ENCODE measurements around the gene CYP8B1. TPM values are rescaled to one million over a fixed set of nuclear protein-coding genes. Genes with fewer than 3 reads are reported as not detected.

Gene CYP8B1
- total RNA-seq, 2 experiments from 2014 or later = not detected

DNA sequence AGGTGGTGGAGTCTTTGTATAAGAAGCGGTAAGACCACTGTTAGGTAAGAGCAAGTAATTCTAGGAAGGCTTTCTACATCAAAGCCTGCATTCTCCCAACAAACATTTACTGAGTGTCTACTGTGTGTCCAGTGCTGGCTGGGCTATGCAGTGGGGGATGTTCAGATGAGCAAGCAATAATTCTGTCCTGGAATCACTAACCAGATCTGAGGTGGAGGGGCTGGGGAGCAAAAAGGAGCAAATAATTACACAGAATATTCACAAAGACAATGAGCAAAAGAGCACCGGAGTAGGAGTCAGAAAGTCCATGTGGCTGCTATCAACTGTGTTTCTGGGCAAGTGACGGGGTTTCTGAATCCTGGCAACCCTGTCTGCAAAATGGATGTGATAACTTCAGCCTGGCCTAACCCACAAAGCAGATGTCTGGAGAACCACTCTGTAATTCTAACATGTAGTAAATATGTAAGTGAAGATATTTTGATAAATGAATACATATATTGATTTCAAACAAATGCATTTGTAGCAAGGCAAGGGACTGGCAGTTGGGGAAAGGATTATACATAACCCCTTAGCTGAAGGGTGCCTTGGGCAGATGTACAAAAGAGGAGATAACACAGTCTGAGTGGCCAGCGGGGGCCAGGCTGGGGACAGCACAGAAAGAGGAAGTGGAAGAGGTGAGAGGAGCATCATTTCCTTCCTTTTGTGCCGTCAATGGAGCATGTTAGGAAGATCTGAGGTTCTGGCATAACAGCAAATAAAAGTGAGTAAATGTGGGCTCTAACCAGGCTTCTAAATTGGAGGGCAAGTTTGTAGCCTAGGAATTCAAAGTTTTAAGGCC lies 28.8 kb downstream of the CYP8B1 start:
- ATAC-seq (peak; percentile 80), DNase-seq (peak; percentile 42)
- peaks cover 2% of the 10 kb centered on the region for H3K27me3 Mint-ChIP-seq (ENCODE audit: low read depth)
- peak overlapping the region; percentile 90 for H3K27ac Mint-ChIP-seq
- H3K4me1 Mint-ChIP-seq (ENCODE audit: low read depth) = peaks cover 17% of the 10 kb centered on the region
- ChIA-PET CTCF (interaction anchor here (1.1 to 1.4 kb wide), 4 partner anchors 11 to 67 kb away, joined by 3 to 4 read pairs (median 3); no protein-coding TSS in a partner anchor), POLR2A (no interaction called here)
- H3K9me3 Mint-ChIP-seq (ENCODE audit: insufficient read depth) = no peaks in the 10 kb centered on the region
- peaks cover 4% of the 10 kb centered on the region for H3K36me3 Mint-ChIP-seq (ENCODE audit: low read depth)
- H3K4me3 Mint-ChIP-seq = peak overlapping the region; percentile 69

DNA sequence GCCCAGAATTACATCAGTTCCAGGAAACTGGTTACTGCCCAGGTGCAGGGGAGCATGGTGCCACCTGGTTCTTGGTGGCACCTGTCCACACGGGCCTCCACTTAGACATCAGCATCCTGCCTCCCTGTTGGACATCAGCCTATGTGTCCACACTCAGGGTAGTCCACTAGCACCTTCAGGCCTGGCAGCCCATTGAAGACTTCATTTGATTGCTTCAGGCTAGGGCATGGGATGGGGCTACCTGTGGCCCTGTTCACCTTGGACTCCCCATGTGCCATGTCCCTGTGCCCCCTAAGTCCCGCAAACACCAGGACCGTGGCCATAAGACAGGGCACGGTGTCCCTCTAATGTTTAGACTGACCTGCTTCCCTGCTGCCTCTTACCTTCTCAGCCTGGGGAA lies 30.9 kb downstream of the CYP8B1 start:
- H3K9me3 Mint-ChIP-seq (ENCODE audit: insufficient read depth) = no peaks in the 10 kb centered on the region
- no peak overlapping the region for H3K27ac Mint-ChIP-seq
- no peak overlapping the region for H3K4me3 Mint-ChIP-seq
- CTCF ChIA-PET = interaction anchor here (1.4 kb wide), 1 partner anchor 13 kb away, joined by 5 read pairs; no protein-coding TSS in a partner anchor
- no peak for ATAC-seq
- POLR2A ChIA-PET = no interaction called here
- H3K4me1 Mint-ChIP-seq (ENCODE audit: low read depth) = peaks cover 17% of the 10 kb centered on the region
- H3K27me3 Mint-ChIP-seq (ENCODE audit: low read depth) = peaks cover 2% of the 10 kb centered on the region
- DNase-seq = no peak
- H3K36me3 Mint-ChIP-seq (ENCODE audit: low read depth) = peaks cover 4% of the 10 kb centered on the region

DNA sequence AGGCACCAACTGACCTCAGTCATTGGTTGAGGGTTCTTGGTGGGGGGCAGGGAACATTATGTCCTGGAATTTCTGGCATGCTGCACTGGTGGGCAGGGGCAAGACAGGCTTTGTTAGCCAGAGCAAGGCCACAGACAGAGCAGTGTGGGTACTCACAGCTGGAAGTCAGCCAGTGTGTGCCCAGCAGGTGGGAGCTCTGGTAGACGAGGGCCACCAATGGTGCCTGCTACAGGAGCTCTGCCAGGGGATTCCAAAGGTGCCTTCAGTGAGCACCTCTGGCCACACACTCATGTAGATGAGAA lies 31.3 kb downstream of the CYP8B1 start:
- ChIA-PET CTCF (interaction anchor here (1.4 kb wide), 1 partner anchor 13 kb away, joined by 5 read pairs; no protein-coding TSS in a partner anchor), POLR2A (no interaction called here)
- no peak for DNase-seq
- Mint-ChIP-seq H3K27me3 (ENCODE audit: low read depth) (peaks cover 5% of the 10 kb centered on the region), H3K36me3 (ENCODE audit: low read depth) (peaks cover 4% of the 10 kb centered on the region), H3K4me3 (no peak overlapping the region), H3K9me3 (ENCODE audit: insufficient read depth) (no peaks in the 10 kb centered on the region), H3K4me1 (ENCODE audit: low read depth) (peaks cover 20% of the 10 kb centered on the region), H3K27ac (no peak overlapping the region)
- ATAC-seq = no peak

DNA sequence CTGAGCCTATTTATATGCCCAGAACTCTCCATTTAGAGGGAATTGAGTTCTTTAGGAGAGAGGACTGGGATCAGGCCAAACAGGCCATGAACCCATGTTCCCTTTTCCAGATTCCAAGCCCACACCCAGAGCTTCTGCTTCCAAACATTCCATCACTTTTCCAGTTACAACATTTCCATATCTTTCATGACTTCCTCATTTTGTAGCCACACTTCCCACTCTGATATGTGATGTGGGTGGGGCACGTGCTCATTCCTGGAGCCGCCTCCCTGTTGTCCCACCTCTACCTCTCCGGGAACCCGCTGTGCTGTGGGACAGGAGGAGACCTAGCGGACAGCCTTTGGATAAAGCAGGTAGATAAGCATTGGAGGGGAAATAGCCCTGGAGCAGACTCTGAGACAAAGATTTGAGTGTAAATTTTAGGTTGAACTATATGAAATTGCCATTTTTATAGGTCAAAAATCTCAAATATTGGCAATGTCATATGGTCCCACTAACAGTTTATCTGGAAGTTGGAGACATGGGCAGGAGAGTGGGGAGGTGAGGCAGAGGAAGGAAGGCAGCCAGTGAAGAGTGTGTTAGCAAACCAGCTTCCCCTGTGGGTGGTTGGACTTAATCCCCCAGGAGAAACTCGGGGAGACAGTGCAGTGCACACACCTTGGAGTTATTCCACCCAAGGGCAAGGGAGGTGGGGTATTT lies 31.8 kb downstream of the CYP8B1 start:
- DNase-seq = no peak
- CTCF ChIA-PET = interaction anchor here (1.4 kb wide), 1 partner anchor 12 kb away, joined by 5 read pairs; no protein-coding TSS in a partner anchor
- no peak for ATAC-seq
- POLR2A ChIA-PET = no interaction called here
- Mint-ChIP-seq H3K9me3 (ENCODE audit: insufficient read depth) (no peaks in the 10 kb centered on the region), H3K27me3 (ENCODE audit: low read depth) (peaks cover 10% of the 10 kb centered on the region), H3K4me3 (no peak overlapping the region), H3K36me3 (ENCODE audit: low read depth) (peaks cover 4% of the 10 kb centered on the region), H3K4me1 (ENCODE audit: low read depth) (peaks cover 21% of the 10 kb centered on the region), H3K27ac (no peak overlapping the region)

DNA sequence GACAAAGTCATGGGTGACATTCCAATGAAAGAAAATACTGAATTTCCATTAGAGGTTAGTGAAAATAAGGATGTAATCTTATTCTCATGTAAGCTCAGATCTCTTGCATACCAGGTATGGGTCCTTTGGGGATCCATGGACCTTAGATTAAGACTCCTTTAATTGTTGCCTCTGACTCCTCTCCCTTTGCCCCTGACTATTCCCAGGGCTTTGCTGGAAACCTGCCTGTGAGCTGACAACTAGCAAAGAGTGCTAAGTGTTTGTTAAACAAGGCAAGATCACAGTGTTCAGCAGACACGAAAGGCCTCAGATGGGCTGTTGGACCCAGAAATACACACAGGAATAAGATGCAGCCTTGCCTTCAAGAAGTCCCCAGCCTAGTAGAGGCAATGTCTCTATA lies 34.3 kb downstream of the CYP8B1 start:
- Mint-ChIP-seq H3K27me3 (ENCODE audit: low read depth) (peaks cover 12% of the 10 kb centered on the region), H3K4me1 (ENCODE audit: low read depth) (peaks cover 5% of the 10 kb centered on the region), H3K36me3 (ENCODE audit: low read depth) (no peaks in the 10 kb centered on the region), H3K27ac (no peak overlapping the region), H3K9me3 (ENCODE audit: insufficient read depth) (no peaks in the 10 kb centered on the region), H3K4me3 (no peak overlapping the region)
- ATAC-seq (no peak), DNase-seq (no peak)
- ChIA-PET POLR2A (no interaction called here), CTCF (interaction anchor here (1.0 kb wide), 1 partner anchor 10 kb away, joined by 3 read pairs; no protein-coding TSS in a partner anchor)

DNA sequence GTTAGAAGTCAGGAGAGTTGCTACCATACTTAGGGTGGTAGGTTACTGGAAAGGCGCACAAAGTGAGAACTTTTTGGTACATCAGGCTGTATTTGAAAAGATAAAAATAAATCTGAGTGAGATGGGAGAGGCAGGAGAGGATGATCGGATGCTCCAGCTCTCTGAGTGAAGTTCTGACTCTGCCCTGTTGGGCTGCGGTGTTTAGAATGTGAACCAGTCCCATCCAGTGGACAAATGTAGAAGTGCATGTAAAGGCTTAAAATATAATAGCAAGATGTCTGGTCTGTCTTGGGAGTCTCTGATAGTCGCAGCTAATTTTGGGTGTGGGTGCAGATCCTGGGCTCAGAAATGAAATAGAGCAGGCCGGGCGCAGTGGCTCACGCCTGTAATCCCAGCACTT lies 36.1 kb downstream of the CYP8B1 start:
- no peak overlapping the region for H3K27ac Mint-ChIP-seq
- DNase-seq (peak; percentile 56), ATAC-seq (peak; percentile 97)
- ChIA-PET POLR2A (interaction anchor here (0.6 kb wide), 1 partner anchor 337 kb away, joined by 3 read pairs; the partner anchor contains the start of gene VIPR1), CTCF (interaction anchor here (0.7 to 2.5 kb wide), 21 partner anchors 9 to 198 kb away, joined by 3 to 23 read pairs (median 4); no protein-coding TSS in a partner anchor)
- H3K4me1 Mint-ChIP-seq (ENCODE audit: low read depth) = peaks cover 4% of the 10 kb centered on the region
- peaks cover 12% of the 10 kb centered on the region for H3K27me3 Mint-ChIP-seq (ENCODE audit: low read depth)
- H3K4me3 Mint-ChIP-seq = no peak overlapping the region
- no peaks in the 10 kb centered on the region for H3K36me3 Mint-ChIP-seq (ENCODE audit: low read depth)
- no peaks in the 10 kb centered on the region for H3K9me3 Mint-ChIP-seq (ENCODE audit: insufficient read depth)

DNA sequence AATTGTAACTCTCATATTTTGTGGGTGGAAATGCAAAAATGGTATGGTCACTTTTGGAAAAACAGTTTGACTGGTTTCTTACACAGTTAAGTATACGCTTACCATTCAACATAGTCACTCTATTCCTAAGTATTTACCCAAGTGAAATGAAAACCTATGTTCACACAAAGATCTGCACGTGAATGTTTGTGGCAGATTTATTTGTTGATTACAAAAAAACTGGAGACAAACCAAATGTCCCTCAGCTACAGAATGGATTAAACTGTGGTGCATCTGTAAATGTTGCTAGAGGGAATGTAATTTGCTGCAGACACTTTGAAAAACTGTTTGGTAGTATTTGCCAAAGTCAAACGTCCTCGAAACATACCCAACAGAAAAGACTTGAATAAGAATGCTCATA lies 37.1 kb downstream of the CYP8B1 start:
- no peaks in the 10 kb centered on the region for H3K36me3 Mint-ChIP-seq (ENCODE audit: low read depth)
- DNase-seq (no peak), ATAC-seq (no peak)
- no peaks in the 10 kb centered on the region for H3K9me3 Mint-ChIP-seq (ENCODE audit: insufficient read depth)
- H3K27me3 Mint-ChIP-seq (ENCODE audit: low read depth) = peaks cover 12% of the 10 kb centered on the region
- H3K4me1 Mint-ChIP-seq (ENCODE audit: low read depth) = peaks cover 4% of the 10 kb centered on the region
- ChIA-PET CTCF (interaction anchor here (1.2 to 2.5 kb wide), 8 partner anchors 8 to 197 kb away, joined by 3 to 23 read pairs (median 6); no protein-coding TSS in a partner anchor), POLR2A (no interaction called here)
- H3K4me3 Mint-ChIP-seq = no peak overlapping the region
- H3K27ac Mint-ChIP-seq = no peak overlapping the region

DNA sequence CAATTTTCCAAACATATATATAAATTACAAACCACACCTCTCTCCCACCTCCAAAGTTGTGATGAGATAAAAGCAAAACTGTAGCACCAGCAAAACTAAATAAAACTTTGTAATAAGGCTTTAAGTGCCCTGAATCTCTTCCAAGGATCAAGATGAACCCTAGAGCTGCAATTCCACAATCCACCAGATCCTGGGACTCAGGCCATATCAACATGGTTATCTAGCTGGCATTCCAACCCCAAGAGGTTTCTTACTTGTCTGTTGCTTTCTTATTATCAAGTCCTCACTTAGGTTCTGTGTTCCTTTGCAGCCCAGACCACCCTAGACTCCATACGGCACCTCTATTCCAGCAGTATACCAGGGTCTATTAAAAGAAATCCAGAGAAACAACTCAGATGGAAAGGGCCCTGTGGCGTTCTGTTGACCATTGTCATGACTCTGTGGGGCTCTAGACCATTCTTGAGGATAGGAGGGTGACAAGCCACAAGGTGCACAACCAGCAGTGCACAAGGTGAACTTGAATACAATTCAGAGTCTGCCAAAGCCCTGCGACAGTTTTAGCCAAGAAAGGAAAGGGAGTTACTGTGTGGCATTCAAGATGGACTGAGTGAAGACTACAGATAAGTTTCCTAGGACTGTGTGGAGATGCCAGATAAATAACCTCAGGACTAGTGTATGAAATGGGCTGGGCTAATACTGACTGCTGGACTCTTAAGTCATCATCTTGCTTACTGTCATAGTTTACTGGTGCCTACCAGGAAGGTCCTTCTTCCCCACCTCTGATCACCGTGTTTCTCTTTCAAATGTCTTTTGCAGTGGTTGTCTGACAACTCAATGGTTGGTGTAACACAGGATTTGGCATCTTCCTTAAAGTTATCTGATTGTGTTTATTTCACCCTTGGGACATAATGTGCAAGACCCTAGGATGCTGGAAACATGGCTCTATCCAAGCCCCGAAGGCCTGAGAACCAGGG lies 39.2 kb downstream of the CYP8B1 start:
- Mint-ChIP-seq H3K9me3 (ENCODE audit: insufficient read depth) (no peaks in the 10 kb centered on the region), H3K4me3 (no peak overlapping the region), H3K27ac (no peak overlapping the region), H3K4me1 (ENCODE audit: low read depth) (peaks cover 8% of the 10 kb centered on the region), H3K27me3 (ENCODE audit: low read depth) (peaks cover 11% of the 10 kb centered on the region), H3K36me3 (ENCODE audit: low read depth) (no peaks in the 10 kb centered on the region)
- ChIA-PET CTCF (interaction anchor here (1.4 to 1.6 kb wide), 2 partner anchors 11 to 57 kb away, joined by 3 to 7 read pairs; no protein-coding TSS in a partner anchor), POLR2A (no interaction called here)
- ATAC-seq (no peak), DNase-seq (no peak)

DNA sequence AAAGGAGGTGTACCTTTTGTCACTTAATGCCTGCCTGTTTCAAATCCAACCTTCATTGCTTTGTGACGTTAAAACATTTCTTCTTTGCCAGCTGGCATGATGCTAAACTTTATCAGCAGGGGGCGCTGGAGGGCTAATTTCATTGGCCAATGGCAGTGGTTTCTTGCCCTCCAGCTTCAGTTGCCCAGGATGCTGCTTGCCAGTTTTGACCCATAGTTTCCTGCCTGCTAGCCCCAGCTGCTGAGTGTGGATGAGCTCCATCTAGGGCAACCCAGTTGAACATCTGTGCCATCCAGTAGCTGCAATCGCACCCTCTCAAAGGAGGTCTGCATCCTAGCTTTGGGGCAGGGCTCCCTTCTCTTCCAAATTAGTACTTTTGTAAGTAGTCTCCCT lies 44.4 kb downstream of the CYP8B1 start:
- DNase-seq (peak; percentile 89), ATAC-seq (peak; percentile 83)
- Mint-ChIP-seq H3K36me3 (ENCODE audit: low read depth) (no peaks in the 10 kb centered on the region), H3K4me1 (ENCODE audit: low read depth) (peaks cover 13% of the 10 kb centered on the region), H3K27ac (no peak overlapping the region), H3K9me3 (ENCODE audit: insufficient read depth) (no peaks in the 10 kb centered on the region), H3K27me3 (ENCODE audit: low read depth) (peaks cover 19% of the 10 kb centered on the region), H3K4me3 (no peak overlapping the region)
- CTCF ChIA-PET = interaction anchor here (0.8 to 3.5 kb wide), 31 partner anchors 8 to 640 kb away, joined by 3 to 39 read pairs (median 5); partner anchors contain the start of genes CCDC13 and CYP8B1
- POLR2A ChIA-PET = interaction anchor here (0.8 kb wide), 1 partner anchor 61 kb away, joined by 3 read pairs; no protein-coding TSS in a partner anchor

DNA sequence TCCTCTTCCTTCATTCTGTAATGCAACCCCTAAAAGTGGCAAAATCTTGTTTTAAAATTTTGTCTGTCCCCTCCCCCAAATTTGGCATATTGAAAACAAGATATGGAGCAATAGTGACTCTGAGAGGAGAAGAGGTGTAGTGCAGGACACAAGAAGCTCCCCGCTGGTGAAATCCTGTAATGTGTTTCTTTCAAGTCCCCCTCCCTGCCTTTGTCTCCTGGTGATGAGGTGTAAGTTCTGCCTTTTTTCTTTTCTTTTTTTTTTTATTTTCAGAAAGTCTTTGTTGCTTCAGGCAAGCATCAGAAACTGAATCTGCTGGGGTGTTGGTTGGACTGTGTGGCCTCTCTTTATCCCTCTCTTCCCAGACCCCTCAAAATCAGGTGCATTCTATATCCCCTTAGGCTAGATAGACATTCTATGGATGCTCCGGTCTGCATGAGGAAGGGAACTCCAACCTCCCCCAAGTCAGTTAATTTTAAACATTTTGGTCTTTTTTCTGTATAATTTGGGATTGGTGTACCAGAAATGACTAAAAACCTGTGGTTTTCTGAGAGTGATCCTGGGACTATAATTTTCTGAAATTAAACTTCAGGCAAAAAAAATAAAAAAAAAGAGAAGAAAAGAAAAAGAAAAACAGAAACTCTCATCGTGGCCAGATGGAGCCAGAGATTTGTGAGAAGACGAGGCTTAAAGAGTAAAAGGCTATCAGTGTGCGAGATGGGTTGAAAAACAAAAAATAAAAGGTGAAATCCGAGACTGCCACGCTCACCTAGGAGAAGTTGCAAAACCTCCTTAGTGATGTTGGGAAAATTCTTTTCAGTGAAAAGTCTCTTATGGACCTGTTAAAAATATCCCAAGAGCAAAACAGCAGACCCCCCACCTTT lies 45.0 kb downstream of the CYP8B1 start:
- Mint-ChIP-seq H3K36me3 (ENCODE audit: low read depth) (no peaks in the 10 kb centered on the region), H3K27ac (no peak overlapping the region), H3K4me1 (ENCODE audit: low read depth) (peaks cover 13% of the 10 kb centered on the region), H3K4me3 (no peak overlapping the region), H3K27me3 (ENCODE audit: low read depth) (peaks cover 24% of the 10 kb centered on the region), H3K9me3 (ENCODE audit: insufficient read depth) (no peaks in the 10 kb centered on the region)
- CTCF ChIA-PET = interaction anchor here (0.8 to 3.5 kb wide), 29 partner anchors 9 to 639 kb away, joined by 3 to 39 read pairs (median 5); partner anchors contain the start of genes CCDC13 and CYP8B1
- ATAC-seq (peak; percentile 37), DNase-seq (no peak)
- POLR2A ChIA-PET = interaction anchor here (0.6 to 0.8 kb wide), 2 partner anchors 61 to 112 kb away, joined by 3 to 4 read pairs; no protein-coding TSS in a partner anchor

All from activated CD8-positive, alpha-beta T cell treated with anti-CD3 and anti-CD28 coated beads, Interleukin-2, amount 10 ng/mL, durations not matched to agents 7 days and 5 days (primary cell).